SK-N-SH (cell line): ENCODE measurements around the gene NT5DC2.

Experiments
- CTCF ChIP-seq: fragments of 200-600 bp; sonication (generic); IDR thresholded peaks from 2 replicates; pipeline ENCODE4 v1.6.1; 2017; ENCODE audit warnings: antibody characterized with exemption, mild to moderate bottlenecking, moderate library complexity
- MEF2A ChIP-seq: IDR thresholded peaks from 2 replicates; pipeline ENCODE4 v1.4.0; 2012; ENCODE audit warnings: low read depth, borderline replicate concordance
- RAD21 ChIP-seq: IDR thresholded peaks from 2 replicates; pipeline ENCODE4 v1.6.1; 2012; ENCODE audit warnings: mild to moderate bottlenecking, low read length

- TF ChIP-seq RAD21 (no peak), CTCF (no peak), MEF2A (no peak)
These were observed 43.4 kb downstream of the NT5DC2 start for GRCh38 chr3:52490035-52490938.
